ENCODE data around the gene DAP3.
"Not testable (repeated sequence)": the region's sequence is repeated elsewhere in the genome, so short reads cannot be mapped to it uniquely, and the experiment has no call there.

The DAP3 gene

DNA sequence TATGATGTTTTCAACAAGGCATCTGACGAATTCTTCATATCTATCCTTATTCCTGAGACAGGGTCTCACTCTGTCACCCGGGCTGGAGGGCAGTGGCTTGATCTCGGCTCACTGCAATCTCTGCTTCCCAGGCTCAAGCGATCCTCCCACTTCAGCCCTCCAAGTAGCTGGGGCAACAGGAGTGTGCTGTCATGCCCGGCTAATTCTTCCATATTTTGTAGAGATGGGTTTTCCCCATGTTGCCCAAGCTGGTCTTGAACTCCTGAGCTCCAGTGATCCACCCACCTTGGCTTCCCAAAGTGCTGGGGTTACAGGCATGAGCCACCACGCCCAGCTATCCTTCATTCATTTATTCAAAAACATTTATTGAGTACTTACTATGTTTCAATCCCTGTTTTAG lies 8.4 kb upstream of the DAP3 start:
- DNase-seq (ENCODE audit: extremely low spot score, insufficient read length, low read depth) (no peak), FAIRE-seq (no peak)

DNA sequence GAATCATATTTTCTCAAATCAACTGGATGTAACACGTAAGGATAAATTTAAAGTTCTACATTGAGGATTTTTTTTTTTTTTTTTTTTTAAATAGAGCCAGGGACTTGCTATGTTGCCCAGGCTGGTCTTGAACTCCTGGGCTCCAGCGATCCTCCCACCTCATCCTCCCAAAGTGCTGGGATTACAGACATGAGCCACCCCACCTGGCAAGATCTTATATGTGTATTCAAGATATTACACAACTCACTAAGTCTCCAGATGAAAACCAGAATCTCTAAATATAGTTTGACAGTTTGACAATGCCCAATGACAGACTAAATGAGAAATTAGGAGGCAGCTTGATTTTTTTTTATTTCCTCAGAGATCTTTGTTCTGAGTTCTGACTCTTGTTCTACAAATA lies 7.1 kb upstream of the DAP3 start:
- DNase-seq (ENCODE audit: extremely low spot score, insufficient read length, low read depth) (no peak), FAIRE-seq (no peak)

DNA sequence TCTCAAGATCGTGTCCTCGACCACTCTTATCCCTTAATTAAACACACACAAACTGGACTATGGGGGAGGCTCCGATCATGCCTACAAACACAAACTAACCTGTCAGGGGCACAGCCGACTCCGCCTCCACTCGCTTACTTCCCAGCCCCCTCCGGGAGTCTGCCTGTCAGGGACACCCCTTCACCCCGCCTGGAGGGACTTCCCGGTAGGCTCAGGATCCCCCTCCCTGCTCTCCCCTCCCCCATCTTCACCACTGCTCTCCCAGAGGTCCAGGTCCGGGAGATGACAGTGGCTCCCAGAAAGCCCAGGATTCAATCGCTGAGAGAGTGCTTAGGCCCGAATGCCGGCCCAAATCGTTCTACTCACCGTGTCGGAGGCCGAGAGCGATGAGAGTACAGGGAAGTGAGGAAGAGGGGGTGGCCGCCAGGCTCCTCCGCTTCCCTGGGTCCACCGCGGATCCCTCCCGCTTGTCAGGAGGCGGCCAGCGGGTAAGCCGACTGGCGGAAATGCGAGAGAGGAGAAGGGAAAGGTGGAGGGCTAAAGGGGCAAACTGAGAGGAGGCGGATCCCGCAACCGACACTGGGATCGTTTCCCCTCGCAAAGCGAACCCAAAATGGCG lies 1.1 kb upstream of the DAP3 start:
- FAIRE-seq: peak; percentile 76
- DNase-seq (ENCODE audit: extremely low spot score, insufficient read length, low read depth): not testable (repeated sequence)

DNA sequence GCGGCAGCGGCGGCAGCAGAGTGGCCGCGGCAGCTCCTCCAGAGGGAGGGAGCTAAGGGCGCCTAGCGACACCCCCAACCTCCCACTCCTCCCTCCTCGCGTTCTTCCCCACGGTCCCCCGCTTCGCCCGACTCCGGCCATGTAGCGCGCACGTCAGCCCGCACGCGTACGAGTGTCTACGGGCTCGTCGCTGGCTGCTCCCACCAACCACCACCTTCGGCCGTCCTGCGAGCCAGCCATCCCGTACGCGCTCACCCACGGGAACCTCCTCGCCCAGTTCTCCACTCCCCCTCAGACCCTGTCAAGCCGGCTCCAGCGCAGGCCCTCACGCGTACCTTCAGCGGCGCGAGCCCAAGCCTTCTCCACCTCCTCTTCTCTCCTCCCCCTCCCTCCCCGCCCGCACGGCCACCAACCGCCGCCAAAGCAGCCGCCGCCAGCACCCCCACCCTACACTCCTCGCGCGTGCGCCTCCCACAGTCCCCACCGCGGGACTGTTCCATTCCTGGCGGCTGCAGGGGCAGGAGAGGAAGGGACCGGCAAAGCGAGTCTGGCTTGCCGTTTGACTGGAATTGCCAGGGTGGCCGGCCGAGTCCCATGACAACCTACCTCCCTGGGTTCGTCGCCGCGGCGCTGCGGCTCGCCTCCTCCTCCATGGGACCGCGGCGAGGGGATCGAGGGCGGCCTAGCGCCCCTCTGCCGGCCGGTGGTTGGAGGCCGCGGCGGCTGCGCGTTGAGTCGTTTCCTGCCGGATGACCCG lies 389 bp upstream of the DAP3 start, which contains the start of gene YY1AP1:
TSS of gene YY1AP1 (minus strand) at position 451 of the 757 bp plus-strand sequence. CDS start 8,338 bp downstream, outside the sequence.
- FAIRE-seq: peak; percentile 69

DNA sequence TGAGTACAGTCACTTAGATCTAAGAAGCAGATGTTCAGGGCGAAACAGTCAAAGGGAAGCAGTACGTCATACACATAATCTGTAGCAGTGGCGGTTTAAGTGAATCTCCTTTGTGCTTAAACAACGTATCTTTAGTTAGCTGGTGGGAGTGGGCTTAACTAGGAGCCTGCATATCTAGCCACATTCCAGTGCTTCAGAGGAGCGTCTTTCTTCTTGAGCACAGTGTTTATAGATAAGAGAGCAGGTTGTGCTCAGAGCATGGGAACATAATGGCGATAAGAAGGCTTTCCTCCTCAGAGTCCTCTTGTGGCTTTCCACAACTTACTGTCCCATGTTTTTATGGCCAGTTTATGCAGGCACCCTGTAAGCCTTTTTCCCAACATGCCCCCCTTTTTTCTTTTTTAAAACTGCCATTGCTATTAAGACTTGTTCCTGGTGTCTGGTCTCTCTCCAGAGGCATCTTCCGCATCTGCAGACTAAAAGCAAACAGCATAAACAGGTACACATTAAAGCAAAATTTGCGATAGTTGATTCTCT lies 3.2 kb downstream of the DAP3 start:
- DNase-seq (ENCODE audit: extremely low spot score, insufficient read length, low read depth): no peak
- FAIRE-seq: no peak

More for the DNA sequence above, 389 bp upstream of the DAP3 start, which contains the start of gene YY1AP1:
- DNase-seq (ENCODE audit: extremely low spot score, insufficient read length, low read depth): peak; percentile 94

DNA sequence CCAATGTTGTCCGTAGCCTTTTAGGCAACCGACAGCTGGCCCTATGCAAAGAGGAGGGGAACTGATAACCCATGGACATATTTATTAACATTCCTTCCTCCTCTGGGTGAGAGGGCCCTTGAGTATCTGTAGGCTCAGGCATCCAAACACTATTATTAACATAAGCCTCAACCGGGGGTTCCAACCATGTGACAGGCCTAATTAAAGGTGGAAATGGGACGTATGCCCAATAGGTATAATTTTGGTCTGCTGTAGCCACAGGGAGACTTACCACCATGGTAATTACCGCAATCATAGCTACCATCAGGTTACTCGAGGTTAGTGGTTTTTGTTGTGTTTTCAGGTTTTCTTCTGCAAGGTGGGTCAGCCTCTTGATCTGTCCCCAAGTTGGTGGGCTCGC lies 5.3 kb downstream of the DAP3 start:
- DNase-seq (ENCODE audit: extremely low spot score, insufficient read length, low read depth): no peak
- FAIRE-seq: no peak

DNA sequence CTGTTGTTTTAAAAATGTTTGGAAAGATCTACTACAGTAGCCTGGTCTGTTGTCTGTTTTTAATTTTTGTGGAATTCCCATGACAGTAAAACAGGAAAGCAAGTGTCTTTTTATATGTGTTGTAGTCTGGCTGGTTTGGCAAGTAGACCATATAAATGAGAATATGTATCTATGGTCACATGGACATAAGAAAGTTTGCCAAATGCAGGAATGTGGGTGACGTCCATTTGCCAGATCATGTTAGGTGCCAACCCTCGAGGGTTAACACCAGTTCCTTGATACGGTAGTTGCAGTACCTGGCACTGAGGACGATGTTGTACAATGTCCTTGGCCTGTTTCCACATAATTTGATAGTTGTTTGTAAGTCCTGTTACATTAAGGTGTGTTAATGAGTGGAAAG lies 6.2 kb downstream of the DAP3 start:
- no peak for FAIRE-seq
- no peak for DNase-seq (ENCODE audit: extremely low spot score, insufficient read length, low read depth)

DNA sequence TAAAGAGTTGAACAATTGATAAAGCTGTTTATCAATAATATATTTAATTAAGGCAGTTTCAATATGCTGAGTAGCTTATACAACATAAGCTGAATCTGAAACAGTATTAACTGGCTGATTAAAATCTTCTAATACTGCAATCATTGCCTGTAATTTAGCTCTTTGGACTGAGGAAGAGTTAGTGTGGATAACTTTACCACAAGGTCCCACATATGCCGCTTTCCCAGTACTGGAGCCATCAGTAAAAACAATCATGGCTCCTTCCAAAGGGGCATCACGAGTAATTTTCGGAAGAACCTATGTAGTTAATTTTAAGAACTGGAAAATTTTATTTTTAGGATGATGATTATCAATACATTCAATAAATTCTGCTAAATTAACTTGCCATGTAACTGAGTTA lies 6.7 kb downstream of the DAP3 start:
- DNase-seq (ENCODE audit: extremely low spot score, insufficient read length, low read depth) (no peak), FAIRE-seq (no peak)

DNA sequence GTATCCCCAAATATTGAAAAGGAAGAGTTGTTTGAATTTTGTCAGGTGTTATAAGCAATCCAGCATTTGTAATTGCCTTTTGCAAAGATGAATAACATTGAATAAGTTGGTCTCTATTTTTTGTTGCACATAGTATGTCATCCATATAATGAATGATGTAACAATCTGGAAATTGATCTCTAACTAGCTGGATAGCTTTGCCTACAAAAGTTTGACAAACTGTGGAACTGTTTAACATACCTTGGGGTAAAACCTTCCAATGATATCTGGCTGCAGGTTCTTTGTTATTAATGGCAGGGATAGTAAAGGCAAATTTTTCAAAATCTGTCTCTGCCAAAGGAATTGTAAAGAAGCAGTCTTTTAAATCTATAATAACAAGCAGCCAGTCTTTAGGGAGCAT lies 7.6 kb downstream of the DAP3 start:
- no peak for FAIRE-seq

DNA sequence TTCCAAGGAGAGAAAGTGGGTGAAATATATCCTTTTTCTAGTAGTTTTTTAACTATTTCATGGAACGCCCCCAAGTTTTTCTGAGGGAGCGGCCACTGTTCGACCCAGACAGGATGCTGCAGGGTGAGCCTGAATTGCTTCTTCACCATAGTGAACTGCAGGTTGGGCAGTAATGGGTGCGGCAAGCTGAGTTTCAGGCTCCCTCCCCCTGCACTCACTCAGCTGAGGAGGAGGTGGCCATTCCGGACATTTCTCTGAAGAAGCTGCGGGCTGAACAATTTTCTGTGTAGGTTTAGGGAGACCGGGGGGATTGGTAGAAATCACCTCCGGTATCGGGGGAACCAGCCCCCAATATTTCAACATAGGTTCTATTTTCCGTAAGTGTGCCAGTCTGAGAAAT lies 8.2 kb downstream of the DAP3 start:
- FAIRE-seq (no peak), DNase-seq (ENCODE audit: extremely low spot score, insufficient read length, low read depth) (no peak)

More for the DNA sequence above, 7.6 kb downstream of the DAP3 start:
- DNase-seq (ENCODE audit: extremely low spot score, insufficient read length, low read depth): no peak

DNA sequence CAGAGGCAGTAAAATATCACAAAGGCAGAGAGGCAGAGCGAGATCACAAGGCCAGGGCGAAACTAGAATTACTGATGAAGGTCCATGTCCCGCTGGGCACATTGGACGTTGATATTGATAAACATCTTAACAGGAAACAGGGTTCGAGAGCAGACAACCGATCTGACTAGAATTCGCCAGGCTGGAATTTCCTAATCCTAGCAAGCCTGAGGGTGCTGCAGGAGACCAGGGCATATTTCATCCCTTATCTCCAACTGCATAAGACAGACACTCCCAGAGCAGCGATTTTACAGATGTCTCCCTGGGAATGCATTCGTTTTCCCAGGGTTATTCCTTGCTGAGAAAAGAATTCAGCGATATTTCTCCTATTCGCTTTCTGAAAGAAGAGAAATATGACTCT lies 8.7 kb downstream of the DAP3 start:
- DNase-seq (ENCODE audit: extremely low spot score, insufficient read length, low read depth); FAIRE-seq: not testable (repeated sequence)

DNA sequence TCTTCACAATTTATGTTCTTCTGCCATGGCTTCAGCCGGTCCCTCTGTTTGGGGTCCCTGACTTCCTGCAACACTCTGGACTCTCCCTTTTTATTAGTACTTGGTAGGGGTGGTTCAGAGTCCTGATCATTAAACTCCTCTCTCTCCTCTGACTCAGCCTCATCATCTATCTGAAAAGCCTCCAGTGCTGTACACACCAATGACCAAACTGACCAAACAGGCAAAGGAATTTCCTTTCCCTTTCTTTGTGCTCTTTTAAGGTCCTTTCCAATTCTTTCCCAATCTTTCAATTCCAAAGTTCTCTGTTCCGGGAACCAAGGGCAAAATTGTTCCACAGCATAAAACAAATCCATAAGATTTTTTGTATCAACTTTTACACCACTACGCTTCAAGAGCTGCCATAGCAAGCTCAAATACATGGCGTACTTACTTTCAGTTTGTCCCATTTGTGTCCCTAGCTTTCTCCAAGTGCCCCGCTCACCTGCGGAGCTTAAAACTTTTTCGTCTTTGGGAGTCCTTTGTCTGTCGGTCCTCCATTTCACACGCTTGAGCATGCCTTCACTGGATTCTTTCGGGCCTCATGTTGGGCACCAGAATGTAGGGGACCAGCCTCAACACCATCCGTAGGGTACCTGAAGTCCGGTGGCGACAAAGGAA lies 9.6 kb downstream of the DAP3 start:
- FAIRE-seq (no peak), DNase-seq (ENCODE audit: extremely low spot score, insufficient read length, low read depth) (no peak)

DNA sequence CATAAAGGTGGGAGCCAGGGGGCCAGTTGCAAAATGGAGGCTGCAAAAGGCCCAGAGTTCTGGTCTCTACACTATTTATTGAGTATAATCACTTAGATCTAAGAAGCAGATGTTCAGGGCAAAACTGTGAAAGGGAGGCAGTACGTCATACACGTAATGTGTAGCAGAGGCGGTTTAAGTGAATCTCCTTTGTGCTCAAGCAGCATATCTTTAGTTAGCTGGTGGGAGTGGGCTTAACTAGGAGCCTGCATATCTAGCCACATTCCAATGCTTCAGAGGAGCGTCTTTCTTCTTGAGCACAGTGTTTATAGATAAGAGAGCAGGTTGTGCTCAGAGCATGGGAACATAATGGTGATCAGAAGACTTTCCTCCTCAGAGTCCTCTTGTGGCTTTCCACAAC lies 10.2 kb downstream of the DAP3 start:
- not testable (repeated sequence) for DNase-seq (ENCODE audit: extremely low spot score, insufficient read length, low read depth); FAIRE-seq

DNA sequence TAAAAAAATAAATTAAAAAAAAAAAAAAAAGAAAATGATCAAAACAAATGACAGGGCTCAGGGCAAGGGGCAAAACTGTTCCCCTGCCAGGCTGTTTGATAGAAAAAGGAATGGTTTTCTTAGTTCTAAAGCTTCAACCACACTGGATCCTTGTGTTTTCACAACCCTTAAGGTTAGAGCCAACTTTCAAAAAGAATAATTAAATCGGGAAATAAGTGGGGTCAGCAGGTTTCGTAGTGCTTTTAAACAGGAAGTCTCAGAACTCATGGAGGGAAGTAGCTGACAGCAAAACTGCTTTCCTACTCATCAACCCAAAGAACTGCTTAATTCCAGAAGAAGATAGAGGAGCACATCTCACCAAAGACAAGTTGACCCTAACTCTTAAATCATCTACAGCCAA lies 12.8 kb downstream of the DAP3 start:
- FAIRE-seq; DNase-seq (ENCODE audit: extremely low spot score, insufficient read length, low read depth): not testable (repeated sequence)

DNA sequence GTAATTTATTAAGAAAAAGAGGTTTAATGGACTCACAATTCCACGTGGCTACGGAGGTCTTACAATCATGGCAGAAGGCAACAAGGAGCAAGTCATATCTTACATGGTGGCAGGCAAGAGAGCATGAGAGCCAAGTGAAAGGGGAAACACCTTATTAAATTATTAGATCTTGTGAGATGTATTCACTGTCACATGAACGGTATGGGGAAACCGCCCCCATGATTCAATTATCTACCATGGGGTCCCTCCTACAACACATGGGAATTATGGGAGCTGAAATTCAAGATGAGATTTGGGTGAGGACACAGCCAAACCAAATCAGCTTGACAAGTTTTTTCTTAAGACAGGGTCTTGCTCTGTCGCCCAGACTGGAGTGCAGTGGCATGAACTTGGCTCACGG lies 14.3 kb downstream of the DAP3 start:
- FAIRE-seq (no peak), DNase-seq (ENCODE audit: extremely low spot score, insufficient read length, low read depth) (no peak)

DNA sequence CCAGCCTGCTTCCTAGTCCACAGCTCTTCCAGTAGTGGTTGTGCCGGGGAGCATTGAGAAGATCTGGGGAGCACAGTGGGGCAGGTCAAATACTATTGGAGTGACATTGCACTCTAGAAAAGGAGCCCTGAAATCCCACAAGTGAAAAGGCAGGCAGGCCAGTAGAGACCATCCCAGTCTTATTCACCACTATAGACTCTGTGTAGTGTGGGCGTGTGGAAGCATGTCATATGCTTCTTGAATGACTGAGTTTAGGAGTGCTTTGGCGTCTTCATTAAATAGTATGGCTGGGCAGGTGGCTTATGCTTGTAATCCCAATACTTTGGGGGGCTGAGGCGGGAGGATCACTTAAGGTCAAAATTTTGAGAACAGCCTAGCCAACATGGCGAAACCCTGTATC lies 15.5 kb downstream of the DAP3 start:
- not testable (repeated sequence) for DNase-seq (ENCODE audit: extremely low spot score, insufficient read length, low read depth); FAIRE-seq

DNA sequence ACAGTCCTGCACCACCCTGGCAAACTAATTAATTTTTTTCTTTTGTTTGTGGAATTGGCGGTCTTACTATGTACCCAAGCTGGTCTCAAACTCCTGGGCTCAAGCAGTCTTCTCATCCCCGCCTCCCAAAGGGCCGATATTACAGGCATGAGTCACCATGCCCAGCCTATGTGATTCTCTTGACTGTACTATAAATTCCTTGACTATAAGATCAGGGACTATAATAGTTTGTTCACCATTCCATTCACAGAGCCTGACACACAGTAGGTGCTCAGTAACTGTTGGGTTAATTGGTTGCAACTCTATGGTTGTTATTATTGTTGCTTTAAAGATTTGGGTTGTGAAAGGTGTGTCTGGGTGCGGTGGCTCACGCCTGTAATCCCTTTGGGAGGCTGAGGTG lies 17.2 kb downstream of the DAP3 start:
- no peak for DNase-seq (ENCODE audit: extremely low spot score, insufficient read length, low read depth)
- no peak for FAIRE-seq

DNA sequence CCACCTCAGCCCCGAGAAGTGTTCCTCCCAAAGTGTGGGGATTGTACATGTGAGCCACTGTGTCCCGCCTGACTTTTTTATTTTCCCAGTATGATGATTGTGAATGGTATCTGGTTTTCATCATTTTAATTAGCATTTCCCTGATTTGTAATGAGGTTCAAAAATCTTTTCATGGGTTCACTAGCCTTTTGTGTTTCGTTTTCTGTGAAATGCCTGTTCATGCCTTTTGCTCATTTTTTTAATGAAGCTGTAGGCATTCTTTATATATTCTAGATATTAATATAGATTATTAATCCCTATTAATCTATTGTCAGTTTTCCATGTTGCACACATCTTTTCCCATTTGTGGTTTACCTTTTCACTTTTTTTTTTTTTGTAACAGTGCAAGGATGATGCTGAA lies 20.5 kb downstream of the DAP3 start:
- no peak for DNase-seq (ENCODE audit: extremely low spot score, insufficient read length, low read depth)
- no peak for FAIRE-seq

DNA sequence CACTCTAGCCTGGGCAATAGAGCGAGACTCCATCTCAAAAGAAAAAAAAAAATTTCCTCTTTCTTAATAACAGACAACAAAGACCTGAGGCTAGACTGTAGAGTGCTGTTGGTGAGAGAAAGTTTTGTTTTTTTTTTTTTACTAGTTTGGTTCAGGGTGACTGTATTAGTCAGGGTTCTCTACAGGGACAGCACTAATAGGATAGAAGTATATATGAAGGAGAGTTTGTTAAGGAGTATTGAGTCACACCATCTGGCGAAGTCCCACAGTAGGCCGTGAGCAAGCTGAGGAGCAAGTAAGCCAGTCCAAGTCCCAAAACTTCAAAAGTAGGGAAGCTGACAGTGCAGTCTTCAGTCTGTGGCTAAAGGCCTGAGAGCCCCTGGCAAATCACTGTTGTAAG lies 22.6 kb downstream of the DAP3 start:
- not testable (repeated sequence) for FAIRE-seq

DNA sequence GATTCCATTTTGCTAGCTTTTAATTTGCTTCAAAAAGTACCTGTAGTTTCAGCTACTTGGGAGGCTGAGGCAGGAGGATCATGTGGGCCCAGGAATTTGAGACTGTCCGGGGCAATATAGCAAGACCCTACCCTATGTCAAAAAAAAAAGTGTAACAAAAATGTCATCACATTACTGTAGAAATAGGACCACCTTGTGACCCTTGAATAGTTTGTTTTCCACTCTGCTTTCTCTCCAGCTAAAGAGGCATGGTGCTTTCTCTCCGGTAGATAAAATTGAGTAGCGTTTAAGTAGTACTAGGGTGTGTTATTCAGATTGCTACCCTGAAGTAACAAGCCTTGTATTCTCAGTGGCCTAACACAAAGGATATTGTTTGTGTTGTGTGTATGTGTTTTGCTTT lies 23.7 kb downstream of the DAP3 start:
- FAIRE-seq: peak; percentile 56

More for the DNA sequence above, 22.6 kb downstream of the DAP3 start:
- not testable (repeated sequence) for DNase-seq (ENCODE audit: extremely low spot score, insufficient read length, low read depth)

DNA sequence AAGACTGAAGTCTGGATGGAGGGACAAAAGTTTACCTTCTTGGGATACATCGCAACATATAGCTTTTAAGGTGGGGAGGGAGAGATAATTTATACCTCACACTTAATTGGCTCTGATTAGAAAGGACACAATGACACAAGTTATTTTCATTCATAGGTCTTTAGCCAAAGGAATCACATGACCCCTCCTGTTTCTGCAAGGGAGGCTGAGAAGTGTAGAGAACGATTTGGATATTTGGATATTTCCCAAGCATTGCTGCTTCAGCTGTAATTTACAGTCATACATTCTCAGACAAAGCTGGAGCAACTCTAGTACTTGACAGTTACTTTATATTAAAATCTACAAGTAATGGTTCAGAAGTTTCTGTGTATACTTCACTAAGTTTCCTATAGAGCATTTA lies 24.2 kb downstream of the DAP3 start:
- DNase-seq (ENCODE audit: extremely low spot score, insufficient read length, low read depth): no peak
- peak; percentile 45 for FAIRE-seq

More for the DNA sequence above, 23.7 kb downstream of the DAP3 start:
- DNase-seq (ENCODE audit: extremely low spot score, insufficient read length, low read depth): not testable (repeated sequence)

All from GM18507 (cell line).